Prostate gland (tissue), 2 donors: Measurements from ENCODE around the gene A3GALT2.

Source experiments
- POLR2AphosphoS5 ChIP-seq: sonication (generic); formaldehyde crosslinking; IDR thresholded peaks from one replicate; pipeline ENCODE4 v1.6.1; 2017; ENCODE audit warnings: antibody characterized with exemption
- TF ChIP-seq, protein P1 (sequence below), 4 experiments: fragments of 200-600 bp in 2 of 4; fragments of 450-650 bp in 2 of 4; sonication (generic) in 2 of 4; IDR thresholded peaks; 1 replicate in 3 of 4; 2 replicates in 1 of 4; pipeline ENCODE4 v1.5.1; 2016 to 2019; ENCODE audit warnings: antibody characterized with exemption in 4 of 4, mild to moderate bottlenecking in 2 of 4, moderate library complexity in 2 of 4

GRCh38 chr1:33324677-33325575 is 4.0 kb upstream of the A3GALT2 start:
- TF ChIP-seq, protein P1, sequence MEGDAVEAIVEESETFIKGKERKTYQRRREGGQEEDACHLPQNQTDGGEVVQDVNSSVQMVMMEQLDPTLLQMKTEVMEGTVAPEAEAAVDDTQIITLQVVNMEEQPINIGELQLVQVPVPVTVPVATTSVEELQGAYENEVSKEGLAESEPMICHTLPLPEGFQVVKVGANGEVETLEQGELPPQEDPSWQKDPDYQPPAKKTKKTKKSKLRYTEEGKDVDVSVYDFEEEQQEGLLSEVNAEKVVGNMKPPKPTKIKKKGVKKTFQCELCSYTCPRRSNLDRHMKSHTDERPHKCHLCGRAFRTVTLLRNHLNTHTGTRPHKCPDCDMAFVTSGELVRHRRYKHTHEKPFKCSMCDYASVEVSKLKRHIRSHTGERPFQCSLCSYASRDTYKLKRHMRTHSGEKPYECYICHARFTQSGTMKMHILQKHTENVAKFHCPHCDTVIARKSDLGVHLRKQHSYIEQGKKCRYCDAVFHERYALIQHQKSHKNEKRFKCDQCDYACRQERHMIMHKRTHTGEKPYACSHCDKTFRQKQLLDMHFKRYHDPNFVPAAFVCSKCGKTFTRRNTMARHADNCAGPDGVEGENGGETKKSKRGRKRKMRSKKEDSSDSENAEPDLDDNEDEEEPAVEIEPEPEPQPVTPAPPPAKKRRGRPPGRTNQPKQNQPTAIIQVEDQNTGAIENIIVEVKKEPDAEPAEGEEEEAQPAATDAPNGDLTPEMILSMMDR (IDR thresholded peaks at IDR 0.05), result no peak
- TF ChIP-seq POLR2AphosphoS5, result no peak
